Parathyroid adenoma (tissue), 2 donors: Measurements from ENCODE around the gene ZER1.
A peak's percentile ranks its signal among the peaks of the same experiment; 100 is the strongest.

Source experiments
- H2AFZ ChIP-seq: fragments of 300-600 bp; sonication (generic); one replicate; pipeline ENCODE4 v1.7.0; 2017; ENCODE audit warnings: antibody characterized with exemption, mild to moderate bottlenecking
- H3K27ac ChIP-seq: fragments of 300-600 bp; sonication (generic); one replicate; pipeline ENCODE4 v1.7.0; 2017
- H3K27me3 ChIP-seq: fragments of 300-600 bp; sonication (generic); one replicate; pipeline ENCODE4 v1.7.0; 2017; ENCODE audit warnings: low read length; ENCODE audit not compliant: control insufficient read depth, insufficient read depth
- H3K36me3 ChIP-seq: fragments of 300-600 bp; sonication (generic); one replicate; pipeline ENCODE4 v1.7.0; 2017; ENCODE audit warnings: low read length; ENCODE audit not compliant: control insufficient read depth, insufficient read depth
- H3K4me1 ChIP-seq: fragments of 300-600 bp; sonication (generic); one replicate; pipeline ENCODE4 v1.7.0; 2017; ENCODE audit warnings: control low read depth
- H3K4me2 ChIP-seq: fragments of 300-600 bp; sonication (generic); one replicate; pipeline ENCODE4 v1.7.0; 2017; ENCODE audit warnings: low read length
- H3K4me3 ChIP-seq: fragments of 300-600 bp; sonication (generic); one replicate; pipeline ENCODE4 v1.7.0; 2017; ENCODE audit warnings: low read depth, low read length
- H3K79me2 ChIP-seq: fragments of 300-600 bp; sonication (generic); one replicate; pipeline ENCODE4 v1.7.0; 2017; ENCODE audit warnings: control low read depth
- H3K9ac ChIP-seq: fragments of 300-600 bp; sonication (generic); one replicate; pipeline ENCODE4 v1.7.0; 2017; ENCODE audit warnings: mild to moderate bottlenecking
- H3K9me3 ChIP-seq: fragments of 300-600 bp; sonication (generic); one replicate; pipeline ENCODE4 v1.7.0; 2017; ENCODE audit warnings: low read length; ENCODE audit not compliant: control insufficient read depth
- TF ChIP-seq, protein P1 (sequence below): fragments of 300-600 bp; sonication (generic); IDR thresholded peaks from one replicate; pipeline ENCODE4 v1.7.0; 2017; ENCODE audit warnings: antibody characterized with exemption, mild to moderate bottlenecking
- donor health status: primary hyperparathyroidism.

ZER1 gene

DNA sequence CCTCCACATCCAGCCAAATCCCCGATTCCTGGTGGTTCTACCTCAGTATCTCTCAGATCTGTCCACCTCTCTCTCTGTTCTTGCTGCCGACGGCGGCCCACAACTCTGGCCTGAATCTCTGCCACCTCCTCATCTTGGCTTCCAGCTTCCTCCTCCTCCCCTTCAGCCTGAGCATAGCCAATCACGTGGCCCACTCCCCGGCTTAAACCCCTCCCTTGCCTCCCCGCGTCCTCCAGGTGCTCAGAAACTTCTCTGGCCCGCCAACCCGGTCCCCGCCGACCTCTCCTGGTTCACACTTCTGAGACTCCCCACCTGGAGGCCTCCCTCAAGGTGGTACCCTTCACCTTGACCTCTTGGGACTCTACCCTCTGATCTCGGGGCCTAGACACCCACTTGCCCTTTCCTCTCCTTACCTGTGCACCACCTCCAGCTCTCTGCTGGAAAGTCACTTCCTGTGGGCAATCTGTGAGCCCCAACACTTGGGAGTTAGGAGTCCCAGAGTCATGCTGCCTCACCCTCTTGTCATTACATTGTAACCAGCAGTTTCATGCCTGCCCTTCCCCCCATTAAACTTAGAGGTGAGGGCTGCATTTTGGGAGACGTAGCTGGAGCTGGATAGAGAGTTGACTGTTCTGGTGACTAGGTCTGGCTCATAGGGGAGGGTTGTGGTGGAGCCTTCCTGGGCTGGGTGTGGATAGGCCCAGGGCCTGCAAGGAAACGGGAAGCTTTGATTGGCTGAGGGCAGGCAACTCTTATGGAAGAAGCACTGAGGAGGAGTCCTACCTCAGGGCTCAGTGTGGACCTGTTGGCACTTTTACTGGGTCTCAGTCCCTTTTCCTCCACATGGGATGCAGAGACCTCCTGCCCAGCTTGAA lies 87.2 kb downstream of the ZER1 start:
- peak overlapping the region; percentile 83 for H2AFZ ChIP-seq
- no peaks in the 10 kb centered on the region for H3K4me1 ChIP-seq
- no peak overlapping the region for H3K9ac ChIP-seq
- H3K27ac ChIP-seq, result peak overlapping the region; percentile 65
- H3K79me2 ChIP-seq, result no peaks in the 10 kb centered on the region
- no peaks in the 10 kb centered on the region for H3K27me3 ChIP-seq
- H3K4me2 ChIP-seq, result peak overlapping the region; percentile 98
- no peaks in the 10 kb centered on the region for H3K9me3 ChIP-seq
- no peaks in the 10 kb centered on the region for H3K36me3 ChIP-seq
- TF ChIP-seq, protein P1, sequence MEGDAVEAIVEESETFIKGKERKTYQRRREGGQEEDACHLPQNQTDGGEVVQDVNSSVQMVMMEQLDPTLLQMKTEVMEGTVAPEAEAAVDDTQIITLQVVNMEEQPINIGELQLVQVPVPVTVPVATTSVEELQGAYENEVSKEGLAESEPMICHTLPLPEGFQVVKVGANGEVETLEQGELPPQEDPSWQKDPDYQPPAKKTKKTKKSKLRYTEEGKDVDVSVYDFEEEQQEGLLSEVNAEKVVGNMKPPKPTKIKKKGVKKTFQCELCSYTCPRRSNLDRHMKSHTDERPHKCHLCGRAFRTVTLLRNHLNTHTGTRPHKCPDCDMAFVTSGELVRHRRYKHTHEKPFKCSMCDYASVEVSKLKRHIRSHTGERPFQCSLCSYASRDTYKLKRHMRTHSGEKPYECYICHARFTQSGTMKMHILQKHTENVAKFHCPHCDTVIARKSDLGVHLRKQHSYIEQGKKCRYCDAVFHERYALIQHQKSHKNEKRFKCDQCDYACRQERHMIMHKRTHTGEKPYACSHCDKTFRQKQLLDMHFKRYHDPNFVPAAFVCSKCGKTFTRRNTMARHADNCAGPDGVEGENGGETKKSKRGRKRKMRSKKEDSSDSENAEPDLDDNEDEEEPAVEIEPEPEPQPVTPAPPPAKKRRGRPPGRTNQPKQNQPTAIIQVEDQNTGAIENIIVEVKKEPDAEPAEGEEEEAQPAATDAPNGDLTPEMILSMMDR, result no peak
- H3K4me3 ChIP-seq, result peak overlapping the region; percentile 91

GRCh38 chr9:128684065-128684324 lies 87.7 kb downstream of the ZER1 start:
- H3K4me2 ChIP-seq, result peak overlapping the region; percentile 98
- no peak overlapping the region for H3K9ac ChIP-seq
- peak overlapping the region; percentile 83 for H2AFZ ChIP-seq
- H3K9me3 ChIP-seq, result no peaks in the 10 kb centered on the region
- peak overlapping the region; percentile 91 for H3K4me3 ChIP-seq
- TF ChIP-seq, protein P1, result no peak
- H3K27ac ChIP-seq, result peak overlapping the region; percentile 65
- H3K36me3 ChIP-seq, result no peaks in the 10 kb centered on the region
- H3K79me2 ChIP-seq, result no peaks in the 10 kb centered on the region
- H3K27me3 ChIP-seq, result no peaks in the 10 kb centered on the region
- H3K4me1 ChIP-seq, result no peaks in the 10 kb centered on the region

DNA sequence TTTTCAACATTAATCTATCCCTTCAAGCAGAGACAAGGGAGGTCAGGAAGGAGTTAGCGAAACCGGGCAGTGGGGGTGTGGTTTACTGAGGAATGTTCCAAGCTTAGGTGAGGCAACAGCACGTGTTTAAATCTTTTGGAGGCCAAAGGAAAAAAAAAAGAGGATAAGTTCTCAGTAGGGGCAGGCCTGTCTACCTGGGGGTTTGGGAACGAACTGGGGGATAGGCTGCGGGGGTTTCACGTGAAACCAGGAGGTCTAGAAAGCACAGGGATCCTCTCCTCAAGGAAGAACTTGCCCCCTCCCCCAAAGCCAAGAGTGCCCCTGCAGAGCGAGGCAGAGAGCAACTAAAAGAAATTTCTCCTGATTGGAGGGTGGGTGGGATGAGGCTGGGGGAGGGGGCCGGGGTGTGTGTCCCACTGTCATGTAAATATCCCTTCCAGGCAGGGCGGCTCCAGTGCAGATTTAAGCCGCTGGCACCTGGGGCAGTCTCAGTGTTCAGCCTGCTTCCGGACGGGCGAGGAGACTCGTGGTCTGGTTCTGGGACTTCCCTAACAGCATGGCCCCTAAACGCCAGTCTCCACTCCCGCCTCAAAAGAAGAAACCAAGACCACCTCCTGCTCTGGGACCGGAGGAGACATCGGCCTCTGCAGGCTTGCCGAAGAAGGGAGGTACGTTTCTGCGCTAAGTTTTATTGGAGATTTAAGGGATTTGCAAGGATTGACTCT lies 88.2 kb downstream of the ZER1 start:
- H3K4me1 ChIP-seq, result no peaks in the 10 kb centered on the region
- peak overlapping the region; percentile 83 for H2AFZ ChIP-seq
- H3K4me2 ChIP-seq, result peak overlapping the region; percentile 98
- TF ChIP-seq, protein P1, result no peak
- H3K79me2 ChIP-seq, result no peaks in the 10 kb centered on the region
- H3K36me3 ChIP-seq, result no peaks in the 10 kb centered on the region
- peak overlapping the region; percentile 91 for H3K4me3 ChIP-seq
- no peak overlapping the region for H3K9ac ChIP-seq
- H3K9me3 ChIP-seq, result no peaks in the 10 kb centered on the region
- H3K27ac ChIP-seq, result peak overlapping the region; percentile 65
- no peaks in the 10 kb centered on the region for H3K27me3 ChIP-seq
